Measurements from ENCODE around the gene CD46.
A peak's percentile ranks its signal among the peaks of the same experiment; 100 is the strongest.

The CD46 gene

DNA sequence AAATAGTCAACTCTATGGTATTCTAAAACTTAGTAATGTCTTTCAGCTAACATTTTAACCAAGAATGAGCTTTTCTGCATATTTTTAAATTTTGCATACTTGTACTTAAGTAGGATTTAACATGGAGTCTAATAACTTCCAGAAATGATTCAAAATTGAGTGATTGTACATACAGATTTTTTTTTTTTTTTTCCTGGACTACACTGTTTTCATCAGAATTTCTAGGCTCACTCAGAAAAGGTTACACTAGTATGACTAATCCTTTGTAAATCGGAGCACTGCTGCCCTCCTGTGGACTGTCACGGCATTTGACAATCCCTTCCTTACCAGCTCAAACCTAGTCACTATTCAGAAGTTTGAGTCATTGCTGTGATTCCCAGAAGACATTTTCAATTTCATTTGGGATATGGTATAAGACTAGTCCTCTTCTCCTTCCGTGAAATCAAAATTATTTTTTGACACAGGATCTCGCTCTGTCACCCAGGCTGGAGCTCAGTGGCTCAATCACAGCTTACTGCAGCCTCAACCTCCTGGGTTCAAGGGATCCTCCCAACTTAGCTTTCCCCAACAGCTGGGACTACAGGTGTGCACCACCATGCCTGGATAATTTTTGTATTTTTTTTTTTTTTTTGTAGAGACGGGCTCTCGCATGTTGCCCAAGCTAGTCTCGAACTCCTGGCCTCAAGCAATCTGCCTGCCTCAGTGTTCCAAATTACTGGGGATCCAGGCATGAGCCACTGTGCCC, 45.5 kb downstream of the CD46 start:
- DNase-seq (ENCODE audit: low read depth), result peak; percentile 45

DNA sequence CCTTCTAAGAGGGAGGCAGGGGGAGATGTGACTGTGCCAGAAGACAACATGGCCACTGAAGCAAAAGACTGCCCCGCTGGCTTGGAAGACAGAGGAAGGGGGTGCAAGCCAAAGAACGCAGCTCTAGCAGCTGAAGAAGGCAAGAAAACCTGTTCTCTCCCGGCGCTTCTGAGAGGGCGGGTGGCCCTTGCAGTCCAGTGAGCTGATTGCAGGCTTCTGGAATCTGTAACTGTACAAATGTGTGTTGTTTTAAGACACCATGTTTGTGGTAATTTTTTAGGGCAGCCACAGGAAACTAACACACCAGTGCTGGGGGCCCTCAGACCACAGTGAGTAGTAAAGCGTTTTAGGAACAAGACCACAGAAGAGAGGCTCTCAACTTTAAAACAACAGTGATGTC, 47.0 kb downstream of the CD46 start:
- no peak for DNase-seq (ENCODE audit: low read depth)

DNA sequence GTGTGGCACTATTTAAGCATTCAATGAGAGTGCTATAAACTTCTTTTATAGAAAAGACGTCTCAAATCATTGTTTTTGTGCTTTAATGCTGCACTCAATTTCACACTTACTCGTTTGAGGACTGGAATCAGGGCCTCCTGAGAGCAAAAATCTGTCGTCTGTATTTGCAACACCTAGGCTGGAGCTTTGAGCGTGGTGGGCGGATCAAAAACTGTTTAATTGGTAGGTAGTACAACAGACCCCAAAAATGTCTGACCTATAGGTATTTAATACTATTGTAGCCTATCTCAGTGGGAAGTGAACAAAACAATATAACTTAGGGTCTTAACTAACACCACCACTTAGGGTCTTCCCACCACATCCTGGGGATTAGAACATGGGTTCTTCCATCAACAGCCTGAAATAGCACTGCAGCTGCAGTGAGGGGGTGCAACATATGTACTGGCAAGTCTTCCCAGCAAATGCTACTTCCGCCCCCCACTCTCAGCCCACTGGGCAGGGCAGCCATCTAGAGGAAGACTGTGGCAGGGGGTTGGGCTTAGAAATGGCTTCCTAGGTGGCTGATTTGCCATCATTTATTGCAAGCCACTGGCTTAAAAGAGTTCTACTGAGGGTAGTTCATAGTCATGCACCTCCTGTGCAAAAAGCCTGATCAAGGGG, 48.3 kb downstream of the CD46 start:
- DNase-seq (ENCODE audit: low read depth), result no peak

DNA sequence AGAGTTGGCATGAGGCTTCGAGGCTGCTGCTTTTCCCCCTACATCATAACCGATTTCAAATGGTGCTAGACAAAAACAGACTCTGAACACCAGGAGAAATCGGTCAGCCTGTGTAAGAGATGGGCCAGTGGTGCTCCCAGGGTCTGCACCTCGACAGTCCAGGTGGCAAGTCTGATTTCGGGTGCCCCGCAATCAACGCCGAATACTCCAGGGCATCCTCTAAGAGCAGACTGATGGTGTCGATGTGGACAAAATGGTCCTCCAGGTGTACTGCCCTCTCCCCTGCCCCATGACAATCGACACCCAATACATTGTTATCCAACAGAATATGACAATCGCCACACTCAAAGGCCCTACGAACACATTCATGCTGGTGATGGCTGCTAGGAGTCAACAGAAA, 50.0 kb downstream of the CD46 start:
- DNase-seq (ENCODE audit: low read depth), result no peak

DNA sequence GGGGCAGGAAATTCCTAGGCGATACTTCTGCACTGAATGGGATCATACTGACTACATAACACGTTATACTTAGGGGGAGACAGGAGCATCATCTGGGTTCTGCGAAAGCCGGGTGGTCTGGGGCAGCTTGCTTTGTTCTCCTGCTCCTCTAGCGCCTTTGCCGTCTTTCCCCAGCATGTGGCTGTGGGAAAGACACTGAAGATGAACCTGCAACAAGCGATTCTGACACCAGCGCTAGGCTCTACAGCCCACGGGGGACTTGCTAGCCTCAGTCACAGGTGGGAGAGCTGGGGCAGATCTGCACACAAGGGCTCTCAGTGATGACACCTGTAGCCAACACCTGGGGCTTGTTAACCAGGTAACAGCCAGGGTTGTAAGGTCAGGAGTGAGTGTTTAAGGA, 51.8 kb downstream of the CD46 start:
- DNase-seq (ENCODE audit: low read depth), result no peak

DNA sequence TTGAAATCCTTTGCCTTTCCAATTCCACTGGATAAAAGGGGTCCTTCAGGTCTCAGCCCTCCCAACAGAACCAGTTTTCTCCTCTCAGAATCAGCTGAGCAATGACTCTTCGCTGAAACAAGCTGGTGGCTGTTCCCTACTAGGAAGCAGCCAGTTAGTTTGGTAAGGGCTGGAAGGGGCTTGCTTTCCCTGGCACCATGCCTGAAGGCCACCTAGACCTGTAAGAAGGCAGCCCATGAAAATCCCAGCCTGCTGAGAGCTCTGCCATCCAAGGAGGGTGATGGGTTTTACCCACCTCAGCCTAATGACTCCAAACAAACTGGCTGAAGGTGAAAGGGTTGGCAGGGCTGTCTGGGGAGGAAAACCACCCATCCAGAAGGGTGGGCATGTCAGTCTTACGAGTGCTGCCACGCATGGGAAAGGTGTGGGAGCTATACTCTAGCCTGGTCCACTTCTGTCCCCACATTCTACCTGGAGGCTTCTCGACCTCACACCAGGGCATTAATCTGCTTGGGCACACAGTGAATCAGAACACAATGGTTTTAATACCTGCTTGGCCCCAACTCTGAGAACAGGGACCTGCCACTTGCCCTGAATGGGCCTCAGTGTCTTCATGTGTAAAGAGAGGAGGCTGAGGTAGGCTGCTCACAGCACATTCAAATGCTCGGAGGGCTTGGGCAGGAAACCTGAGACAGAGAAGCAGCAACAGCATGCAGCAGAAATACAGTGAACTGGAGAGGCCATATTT, 53.0 kb downstream of the CD46 start:
- no peak for DNase-seq (ENCODE audit: low read depth)

DNA sequence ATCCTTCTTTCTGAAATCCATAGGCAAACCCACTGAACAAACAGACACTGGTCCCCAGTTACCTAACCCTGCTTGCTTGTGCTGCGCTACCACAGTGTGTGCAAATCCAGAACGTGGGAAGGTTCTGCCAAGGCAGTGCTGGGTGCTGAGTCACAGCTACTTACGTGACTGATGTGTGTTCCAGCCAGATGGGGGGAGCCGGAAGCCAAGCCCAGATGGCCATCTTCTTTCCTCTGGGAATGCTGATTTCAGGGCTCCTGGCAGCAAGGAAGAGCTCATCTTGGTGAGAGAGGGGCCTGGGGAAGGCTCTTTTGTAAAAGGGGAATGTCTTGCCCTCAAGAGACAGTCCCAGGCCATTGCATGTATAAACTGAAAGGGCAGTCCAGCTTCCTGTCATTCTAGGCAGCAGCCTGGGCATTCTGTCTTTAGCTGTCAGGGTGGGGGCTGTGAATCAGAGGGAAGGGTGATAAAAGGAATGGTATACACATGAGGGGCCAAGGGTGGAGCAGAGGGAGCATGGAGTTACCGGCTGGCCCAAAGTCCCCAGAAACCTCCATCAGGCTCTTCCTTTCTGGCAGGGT, 54.1 kb downstream of the CD46 start:
- DNase-seq (ENCODE audit: low read depth), result no peak

DNA sequence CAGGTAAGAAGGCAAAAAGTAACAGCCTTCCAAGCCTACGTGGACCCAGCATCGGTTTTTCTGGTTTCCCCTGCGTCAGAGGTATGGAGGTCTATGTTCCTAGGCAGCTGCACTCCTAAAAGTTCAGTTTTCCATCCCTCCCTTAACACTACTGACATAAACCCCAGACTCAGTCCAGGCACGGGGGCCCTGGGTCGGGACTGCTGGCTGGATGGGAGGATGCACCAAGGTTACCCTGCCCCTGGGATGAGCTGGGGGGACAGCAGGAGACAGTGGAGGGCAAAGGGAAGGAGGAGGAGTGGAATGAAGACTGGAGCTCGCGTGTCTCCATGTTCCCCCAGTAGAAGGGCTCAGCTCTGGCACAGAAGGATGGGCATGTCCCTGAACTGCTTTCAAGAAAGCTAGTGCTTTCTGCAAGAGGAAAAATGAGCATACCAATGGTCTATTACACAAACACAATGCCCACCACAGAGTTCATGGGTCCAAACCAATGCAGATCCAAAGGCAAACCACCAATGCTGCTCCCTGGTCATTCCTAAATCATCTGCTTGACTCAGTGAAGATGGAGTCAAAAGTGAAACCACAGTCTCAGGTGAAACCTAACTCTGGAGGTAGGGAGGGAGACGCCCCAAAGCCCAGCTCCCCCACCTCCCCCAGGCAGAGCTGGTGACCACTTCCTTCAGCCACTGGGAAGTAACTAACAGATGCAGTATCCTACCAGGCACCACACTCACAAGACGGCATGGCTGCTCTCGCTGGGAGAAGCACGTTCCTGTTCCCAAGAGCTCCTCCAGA, 54.9 kb downstream of the CD46 start:
- DNase-seq (ENCODE audit: low read depth), result no peak

DNA sequence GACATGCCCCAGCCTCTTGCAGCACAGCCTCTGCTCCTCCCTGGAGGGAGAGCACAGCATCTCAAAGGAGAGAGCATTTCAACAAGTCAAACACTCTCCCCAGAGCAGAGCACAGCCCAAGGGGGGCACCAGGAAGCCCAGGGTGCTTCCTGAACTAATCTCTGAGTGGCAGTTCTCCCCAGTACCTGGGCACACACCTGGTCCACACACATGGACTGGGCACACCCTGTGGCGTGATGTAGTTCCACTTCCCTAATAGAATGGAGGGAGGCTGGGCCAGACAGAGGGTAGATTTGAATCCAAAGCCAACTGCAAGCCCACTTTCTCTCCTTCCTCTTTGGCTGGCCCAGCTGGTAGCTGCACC, 55.5 kb downstream of the CD46 start:
- no peak for DNase-seq (ENCODE audit: low read depth)

DNA sequence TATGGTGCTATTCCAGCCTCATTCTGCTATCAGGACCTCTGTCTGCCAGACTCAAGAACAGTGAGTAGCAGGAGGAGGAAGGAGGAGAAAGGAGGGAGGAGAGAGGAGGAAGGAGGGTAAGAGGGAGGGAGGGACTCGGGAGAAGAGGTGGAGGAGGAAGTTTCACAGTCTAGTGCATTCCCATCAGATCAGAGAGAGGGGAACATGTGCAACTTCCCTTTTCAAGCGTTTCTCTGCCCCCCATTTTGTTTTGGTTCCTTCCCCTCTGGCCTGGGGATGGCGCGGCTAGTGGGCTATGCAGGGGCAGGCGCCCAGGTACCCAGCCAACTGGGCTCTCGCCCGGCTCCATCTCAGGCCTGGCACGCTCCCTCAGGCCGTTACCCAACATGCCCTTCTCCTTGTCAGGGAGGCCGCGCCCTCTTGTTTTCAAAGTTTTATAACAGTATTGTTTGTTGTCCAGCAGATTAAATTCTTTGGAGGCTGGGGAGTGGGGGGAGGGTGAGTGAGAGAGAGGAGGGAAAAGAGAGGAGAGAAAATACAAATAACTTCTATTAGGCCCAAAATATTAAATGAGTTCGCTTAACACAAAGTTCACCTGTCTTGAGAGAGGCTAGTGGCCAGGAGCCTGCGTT, 56.0 kb downstream of the CD46 start:
- DNase-seq (ENCODE audit: low read depth), result no peak

DNA sequence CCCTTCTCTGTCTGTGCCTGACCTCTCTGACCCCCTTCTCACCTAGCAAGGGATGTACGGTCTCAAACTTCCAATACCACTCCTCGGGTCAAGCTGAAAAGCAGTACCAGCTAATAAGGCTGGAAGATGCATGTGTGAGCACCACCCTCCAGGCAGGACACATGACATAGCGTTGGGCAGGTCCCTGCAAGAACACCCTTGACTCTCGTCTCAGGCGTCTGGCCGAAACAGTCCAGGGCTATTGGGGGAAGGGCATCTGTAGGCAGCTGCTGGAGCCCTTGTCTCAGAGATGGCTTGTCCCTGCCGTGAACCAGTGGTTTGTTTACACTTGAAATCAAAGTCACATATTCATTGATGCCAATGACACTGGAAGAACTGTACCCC, 56.5 kb downstream of the CD46 start:
- DNase-seq (ENCODE audit: low read depth), result no peak

DNA sequence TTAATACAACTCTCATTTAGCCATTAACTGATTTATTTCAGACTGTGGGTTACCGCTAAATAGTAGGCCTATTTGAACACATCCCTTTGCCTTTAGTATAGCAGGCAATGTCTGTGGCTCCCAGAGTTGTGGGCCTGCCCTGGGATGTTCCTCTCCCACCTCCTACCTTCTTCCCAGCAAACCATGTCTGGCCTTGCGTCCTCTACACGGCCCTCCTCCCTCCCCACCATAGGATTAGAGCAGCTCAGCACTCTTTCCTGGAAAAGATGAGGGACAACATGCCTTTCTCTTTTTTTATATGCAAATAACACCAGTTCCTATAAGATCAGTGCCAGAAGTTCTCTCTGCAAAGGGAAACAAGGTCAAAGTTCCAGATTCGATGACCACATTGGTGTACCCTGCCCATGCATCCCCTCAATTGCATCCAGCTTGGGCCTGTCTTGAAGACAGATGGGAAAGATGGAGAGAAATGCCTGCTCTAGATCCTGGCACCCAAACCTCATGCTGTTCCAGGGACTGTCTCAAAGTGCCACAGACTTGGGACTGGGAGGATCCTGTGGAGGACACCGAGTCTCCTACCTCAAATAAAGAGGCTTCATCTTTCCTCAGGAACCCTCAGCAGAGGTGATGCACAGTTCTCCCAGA, 57.2 kb downstream of the CD46 start:
- DNase-seq (ENCODE audit: low read depth), result no peak

DNA sequence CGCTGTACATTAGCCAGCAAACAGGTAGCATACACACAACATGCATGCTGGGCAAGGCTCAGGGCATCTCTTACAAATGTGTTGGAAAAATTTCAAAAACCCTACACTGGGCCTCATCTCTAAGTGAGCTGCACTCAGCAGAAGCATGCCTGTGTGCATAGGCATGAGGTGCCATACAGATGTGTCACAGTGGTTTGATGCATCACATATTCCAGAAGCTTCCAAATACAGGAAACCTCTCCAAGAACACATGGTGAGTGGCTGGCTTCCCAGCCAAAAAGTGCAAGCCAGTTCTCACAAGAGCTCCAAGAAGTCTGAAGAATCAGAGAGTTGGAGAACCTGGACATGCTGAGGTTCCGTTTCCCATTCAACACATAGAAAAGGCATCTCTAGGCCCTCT, 58.3 kb downstream of the CD46 start:
- DNase-seq (ENCODE audit: low read depth), result no peak

DNA sequence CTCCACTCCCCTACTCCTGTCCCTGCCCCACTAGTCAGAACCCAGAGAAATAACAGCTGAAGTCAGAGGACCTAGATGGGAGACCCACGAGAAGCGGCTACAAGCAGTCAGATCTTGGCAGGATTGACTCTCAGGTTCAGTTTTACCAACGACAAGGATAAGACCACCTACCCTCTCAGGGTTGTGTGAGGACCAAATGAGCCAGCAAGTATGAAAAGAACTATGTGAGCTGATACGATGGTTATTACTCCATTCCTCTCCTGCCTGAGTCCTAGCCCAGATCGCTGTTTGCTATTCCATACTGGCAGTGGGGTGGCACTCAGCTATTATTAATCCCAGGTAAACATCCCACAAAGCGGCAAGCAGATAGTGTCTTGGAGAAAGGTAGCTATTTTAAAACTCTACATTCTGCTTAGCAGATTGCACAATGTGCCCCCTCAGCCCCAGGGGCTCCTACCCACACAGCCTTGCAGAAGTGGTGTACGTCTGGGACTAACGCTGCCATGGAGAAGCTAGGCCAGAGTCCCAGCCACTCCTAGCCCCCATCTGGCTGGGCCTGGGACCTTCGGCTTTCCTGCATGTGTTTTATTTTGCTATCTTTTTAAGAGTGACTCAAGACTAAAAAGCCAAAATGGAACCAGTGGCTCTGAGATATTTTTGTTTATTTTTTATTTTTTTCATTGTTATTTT, 58.9 kb downstream of the CD46 start:
- DNase-seq (ENCODE audit: low read depth), result no peak

DNA sequence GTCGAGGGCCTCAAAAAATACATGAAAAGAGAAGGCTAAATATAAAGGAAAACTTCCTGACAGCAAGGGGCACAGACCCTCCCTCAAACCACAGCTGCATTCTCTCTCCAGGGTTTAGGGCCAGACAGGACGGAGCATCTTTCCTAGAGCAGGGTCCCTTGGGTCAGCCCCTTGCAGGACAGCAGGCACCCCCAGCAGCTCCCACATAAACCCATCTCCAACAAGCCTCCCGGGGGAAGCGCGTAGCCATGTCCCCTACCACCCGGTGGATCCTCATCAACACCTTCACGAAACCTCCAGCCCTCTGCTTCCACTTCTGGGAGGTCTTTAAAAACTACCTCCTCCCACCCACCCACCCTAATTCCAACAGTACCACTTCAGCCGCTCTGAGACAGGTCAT, 59.5 kb downstream of the CD46 start:
- DNase-seq (ENCODE audit: low read depth), result no peak

DNA sequence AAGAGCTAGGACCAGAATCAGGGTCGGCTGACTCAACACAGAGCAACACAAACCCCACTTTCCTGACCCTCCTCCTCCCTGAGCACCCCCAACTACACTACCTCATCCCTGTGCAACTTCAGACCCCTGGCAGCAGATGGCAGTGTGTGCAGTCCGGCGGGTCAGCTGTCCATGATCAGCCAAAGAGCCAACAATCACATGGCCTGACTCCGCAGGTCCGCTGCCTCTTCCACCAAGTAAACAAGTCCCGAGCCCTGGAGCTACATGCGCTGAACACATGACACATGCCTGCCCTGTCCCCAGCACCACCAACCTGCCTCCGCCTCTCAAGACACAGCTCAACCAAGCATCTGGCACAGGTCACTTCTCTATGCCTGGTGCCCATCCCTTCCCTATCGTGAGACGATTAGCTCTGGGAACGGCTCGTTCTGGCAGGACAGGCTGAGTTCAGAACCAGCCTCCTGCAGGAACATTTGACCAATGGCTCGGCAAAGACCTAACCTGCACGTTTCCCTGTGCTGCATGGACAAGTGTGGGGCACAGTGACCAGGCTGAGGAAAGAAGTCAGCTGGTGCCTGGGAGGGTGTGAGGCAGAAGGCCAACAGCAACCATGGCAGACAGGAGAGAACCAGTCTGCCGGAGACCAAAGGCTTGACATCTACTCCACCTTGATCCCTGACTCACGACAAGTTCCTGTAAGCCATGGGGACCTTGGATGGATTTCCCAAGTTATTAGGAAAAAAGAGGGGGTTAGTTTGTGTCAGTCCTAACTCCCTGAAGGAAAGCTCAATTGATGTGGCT, 60.3 kb downstream of the CD46 start:
- DNase-seq (ENCODE audit: low read depth), result no peak

DNA sequence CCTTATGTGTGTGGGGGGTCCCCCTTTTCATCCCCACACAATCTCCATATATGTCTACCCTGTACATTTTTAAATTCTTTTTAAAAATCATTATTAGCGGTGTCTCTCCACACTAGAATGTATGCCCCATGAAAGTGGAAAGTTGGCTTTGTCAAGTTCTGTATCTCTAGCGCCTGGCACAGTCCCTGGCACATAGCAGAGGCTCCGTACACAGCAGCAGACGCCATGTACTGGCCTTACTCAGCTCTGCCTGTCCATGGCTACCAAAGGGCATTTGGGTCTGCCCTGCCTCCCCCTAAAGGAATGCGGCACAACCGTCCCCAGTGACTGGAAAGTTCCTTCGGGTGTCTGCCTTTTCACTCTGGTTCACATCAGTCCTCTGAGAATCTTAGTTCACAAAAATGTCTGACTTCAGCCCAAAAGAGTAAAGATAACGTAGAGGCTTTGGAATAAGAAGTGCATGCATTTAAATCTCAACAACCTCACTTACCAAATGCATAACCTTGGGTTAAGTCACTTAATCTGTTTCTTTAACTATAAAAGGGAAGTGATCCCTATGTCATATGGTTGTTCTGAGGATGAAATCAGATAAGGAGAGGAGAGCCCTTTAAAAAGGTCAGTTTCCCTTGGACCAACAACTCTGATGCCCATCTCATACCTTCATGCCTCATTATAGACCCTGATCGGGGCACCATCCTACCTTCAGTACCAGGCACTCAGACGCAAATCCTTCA, 61.1 kb downstream of the CD46 start:
- DNase-seq (ENCODE audit: low read depth), result no peak

DNA sequence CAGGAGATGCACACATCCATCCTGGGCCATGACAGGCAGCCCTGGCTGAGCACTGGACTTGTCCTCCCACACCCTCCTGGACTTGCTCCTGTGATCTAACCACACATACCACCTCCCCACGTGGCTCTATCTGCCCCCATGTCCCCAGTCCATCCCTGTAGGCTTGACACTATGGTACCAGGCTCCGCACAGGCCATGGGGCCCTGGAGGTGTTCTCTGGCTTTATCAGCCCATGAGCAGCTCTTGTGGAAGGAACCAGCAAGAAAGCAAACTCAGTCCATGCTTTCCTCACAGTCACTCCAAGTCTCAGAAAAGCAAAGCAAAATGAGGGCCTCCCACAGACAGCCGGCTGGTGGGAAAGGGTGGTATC, 61.6 kb downstream of the CD46 start:
- DNase-seq (ENCODE audit: low read depth), result no peak

DNA sequence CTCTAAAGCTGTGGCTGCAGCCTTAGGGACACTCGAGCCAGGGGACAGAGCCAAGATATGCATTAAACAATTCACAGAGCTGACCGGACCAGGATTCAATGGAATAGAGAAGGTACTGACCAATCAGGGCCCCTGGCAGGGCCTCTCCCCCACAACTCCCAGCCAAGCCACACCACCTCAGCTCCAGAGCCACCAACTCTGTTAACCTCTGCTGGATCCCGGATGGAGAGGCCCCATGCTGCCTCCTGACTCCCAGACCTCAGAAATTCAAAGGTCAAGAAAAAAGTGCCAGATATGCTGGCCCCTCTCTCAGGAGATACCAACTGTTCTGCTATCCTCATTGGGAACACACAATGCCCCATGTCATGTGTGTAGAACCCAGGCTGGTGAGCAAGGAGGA, 62.1 kb downstream of the CD46 start:
- no peak for DNase-seq (ENCODE audit: low read depth)
